Nephron progenitor cell (in vitro differentiated cells): ENCODE results near the gene SNRNP48.

Source experiments
- DNase-seq: peaks from one replicate; pipeline ENCODE4 v3.0.0; 2021
- H3K27ac Mint-ChIP-seq: 2 replicates; pipeline ENCODE4 v1.8.0; 2021; ENCODE audit warnings: mild to moderate bottlenecking, moderate library complexity, mixed read lengths
- H3K27me3 Mint-ChIP-seq: 2 replicates; pipeline ENCODE4 v1.8.0; 2021; ENCODE audit warnings: mild to moderate bottlenecking, low read depth, mixed read lengths; ENCODE audit not compliant: poor library complexity
- H3K36me3 Mint-ChIP-seq: 2 replicates; pipeline ENCODE4 v1.8.0; 2021; ENCODE audit warnings: low read depth, mixed read lengths
- H3K4me1 Mint-ChIP-seq: 2 replicates; pipeline ENCODE4 v1.8.0; 2021; ENCODE audit warnings: mixed read lengths
- H3K4me3 Mint-ChIP-seq: 2 replicates; pipeline ENCODE4 v1.8.0; 2021; ENCODE audit warnings: mild to moderate bottlenecking, moderate library complexity, mixed read lengths
- H3K9me3 Mint-ChIP-seq: 2 replicates; pipeline ENCODE4 v1.8.0; 2021; ENCODE audit warnings: mild to moderate bottlenecking, moderate library complexity, mixed read lengths
- CTCF ChIP-seq: fragments of 200-600 bp; sonication (generic); IDR thresholded peaks from 2 replicates; pipeline ENCODE4 v1.5.0; 2021; ENCODE audit warnings: antibody characterized with exemption

The SNRNP48 gene

GRCh38 chr6:7631466-7631865, 41.5 kb downstream of the SNRNP48 start:
- peaks cover 6% of the 10 kb centered on the region for H3K9me3 Mint-ChIP-seq

GRCh38 chr6:7632501-7633290, 42.7 kb downstream of the SNRNP48 start:
- DNase-seq: no peak
- Mint-ChIP-seq H3K36me3 (no peaks in the 10 kb centered on the region), H3K4me1 (peaks cover 10% of the 10 kb centered on the region), H3K27ac (no peak overlapping the region), H3K4me3 (no peak overlapping the region), H3K27me3 (peaks cover 7% of the 10 kb centered on the region), H3K9me3 (peaks cover 3% of the 10 kb centered on the region)
- TF ChIP-seq CTCF: no peak

More at GRCh38 chr6:7631466-7631865, 41.5 kb downstream of the SNRNP48 start:
- H3K4me1 Mint-ChIP-seq: peaks cover 10% of the 10 kb centered on the region
- no peak overlapping the region for H3K27ac Mint-ChIP-seq
- H3K27me3 Mint-ChIP-seq: peaks cover 8% of the 10 kb centered on the region
- DNase-seq: no peak
- no peak overlapping the region for H3K4me3 Mint-ChIP-seq
- no peaks in the 10 kb centered on the region for H3K36me3 Mint-ChIP-seq
- TF ChIP-seq CTCF: no peak

- H3K27ac Mint-ChIP-seq: no peak overlapping the region
- DNase-seq: no peak
- H3K4me1 Mint-ChIP-seq: peaks cover 10% of the 10 kb centered on the region
- H3K4me3 Mint-ChIP-seq: no peak overlapping the region
- no peaks in the 10 kb centered on the region for H3K9me3 Mint-ChIP-seq
- no peak for TF ChIP-seq CTCF
- H3K36me3 Mint-ChIP-seq: no peaks in the 10 kb centered on the region
- peaks cover 7% of the 10 kb centered on the region for H3K27me3 Mint-ChIP-seq
Observed at GRCh38 chr6:7633361-7633760, 43.4 kb downstream of the SNRNP48 start.

GRCh38 chr6:7636151-7636550, 46.2 kb downstream of the SNRNP48 start:
- Mint-ChIP-seq H3K27me3 (peaks cover 7% of the 10 kb centered on the region), H3K9me3 (no peaks in the 10 kb centered on the region)

GRCh38 chr6:7637533-7637932, 47.5 kb downstream of the SNRNP48 start:
- H3K27ac Mint-ChIP-seq: no peak overlapping the region

More at GRCh38 chr6:7636151-7636550, 46.2 kb downstream of the SNRNP48 start:
- H3K36me3 Mint-ChIP-seq: no peaks in the 10 kb centered on the region
- no peak overlapping the region for H3K4me3 Mint-ChIP-seq
- DNase-seq: no peak
- no peak for TF ChIP-seq CTCF
- H3K4me1 Mint-ChIP-seq: peaks cover 4% of the 10 kb centered on the region
- no peak overlapping the region for H3K27ac Mint-ChIP-seq

More at GRCh38 chr6:7637533-7637932, 47.5 kb downstream of the SNRNP48 start:
- DNase-seq: no peak
- Mint-ChIP-seq H3K27me3 (peaks cover 11% of the 10 kb centered on the region), H3K36me3 (no peaks in the 10 kb centered on the region), H3K9me3 (no peaks in the 10 kb centered on the region), H3K4me3 (no peak overlapping the region), H3K4me1 (peaks cover 3% of the 10 kb centered on the region)
- no peak for TF ChIP-seq CTCF
